IMR-90 (cell line): Measurements from ENCODE around the gene SMIM24. TPM values are rescaled to one million over a fixed set of nuclear protein-coding genes. Genes with fewer than 3 reads are reported as not detected.
A peak's percentile ranks its signal among the peaks of the same experiment; 100 is the strongest.

ENCODE experiments used
- ATAC-seq: fragments of 200-7000 bp; cut with Tn5 transposase; 2 replicates; pipeline ENCODE4 v1.9.1; 2020; ENCODE audit warnings: low read depth, mild to moderate bottlenecking, moderate library complexity
- BruUV-seq: library from RNA; stranded (reverse); fragments of 400-500 nt; replicated peaks from 2 replicates; lab custom pipeline; 2021; lab: Mats Ljungman, UMichigan
- CTCF ChIA-PET: fragments of 300-600 bp; formaldehyde crosslinking; extraction: SDS; loops from one replicate; lab custom pipeline; 2021; ENCODE audit warnings: antibody characterized with exemption; lab: Yijun Ruan, JAX
- POLR2A ChIA-PET: fragments of 300-600 bp; sonication (Branson Sonifier 250); formaldehyde crosslinking; loops from one replicate; lab custom pipeline; 2022; ENCODE audit warnings: antibody characterized with exemption; ENCODE audit not compliant: unreplicated experiment; lab: Charles Lee
- DNase-seq: peaks from one replicate; pipeline ENCODE4 v3.0.0; 2013
- H2AFZ ChIP-seq: replicated peaks from 2 replicates; pipeline ENCODE3; 2013; ENCODE audit warnings: low read length, mild to moderate bottlenecking; ENCODE audit not compliant: poor library complexity
- H2AK5ac ChIP-seq: 2 replicates; pipeline ENCODE4 v1.6.1; 2013; ENCODE audit warnings: low read depth, low read length, inconsistent platforms
- H2AK9ac ChIP-seq: replicated peaks from 2 replicates; pipeline ENCODE3; 2013; ENCODE audit warnings: mild to moderate bottlenecking, low read depth, low read length, moderate library complexity; ENCODE audit not compliant: poor library complexity
- H2BK120ac ChIP-seq: 2 replicates; pipeline ENCODE4 v1.6.1; 2013; ENCODE audit warnings: low read depth, low read length, inconsistent platforms
- H2BK15ac ChIP-seq: 3 replicates; pipeline ENCODE4 v1.6.1; 2013; ENCODE audit warnings: low read depth, low read length, inconsistent platforms
- H2BK20ac ChIP-seq: 2 replicates; pipeline ENCODE4 v1.6.1; 2013; ENCODE audit warnings: low read depth, mild to moderate bottlenecking, inconsistent platforms, low read length, moderate library complexity
- H2BK5ac ChIP-seq: 2 replicates; pipeline ENCODE4 v1.6.1; 2013; ENCODE audit warnings: mild to moderate bottlenecking, low read depth, low read length, inconsistent platforms; ENCODE audit not compliant: poor library complexity, severe bottlenecking
- H3K14ac ChIP-seq: replicated peaks from 2 replicates; pipeline ENCODE4 v1.6.1; 2013; ENCODE audit warnings: low read depth, low read length, inconsistent platforms
- H3K18ac ChIP-seq: 2 replicates; pipeline ENCODE4 v1.6.1; 2013; ENCODE audit warnings: low read depth, low read length, control low read depth
- H3K23ac ChIP-seq: 2 replicates; pipeline ENCODE4 v1.6.1; 2013; ENCODE audit warnings: low read depth, low read length, inconsistent platforms
- H3K27ac ChIP-seq: 2 replicates; pipeline ENCODE4 v1.5.1; 2013; ENCODE audit warnings: mild to moderate bottlenecking, control low read depth, low read length; ENCODE audit not compliant: insufficient read depth
- H3K27me3 ChIP-seq: 2 replicates; pipeline ENCODE4 v1.6.1; 2013; ENCODE audit warnings: low read length; ENCODE audit not compliant: control insufficient read depth, insufficient read depth
- H3K36me3 ChIP-seq: 2 replicates; pipeline ENCODE4 v1.6.1; 2013; ENCODE audit warnings: low read length, mixed read lengths; ENCODE audit not compliant: control insufficient read depth, insufficient read depth
- H3K4ac ChIP-seq: 2 replicates; pipeline ENCODE4 v1.6.1; 2013; ENCODE audit warnings: low read depth, low read length, inconsistent platforms
- H3K4me1 ChIP-seq: 2 replicates; pipeline ENCODE4 v1.6.1; 2013; ENCODE audit warnings: low read length, mixed read lengths; ENCODE audit not compliant: control insufficient read depth, insufficient read depth
- H3K4me2 ChIP-seq: 2 replicates; pipeline ENCODE4 v1.6.1; 2013; ENCODE audit warnings: low read depth, mild to moderate bottlenecking, control low read depth, low read length, moderate library complexity
- H3K4me3 ChIP-seq: 2 replicates; pipeline ENCODE4 v1.5.1; 2013; ENCODE audit warnings: low read depth, mild to moderate bottlenecking, control low read depth, low read length, moderate library complexity; ENCODE audit not compliant: insufficient read depth
- H3K56ac ChIP-seq: 2 replicates; pipeline ENCODE4 v1.6.1; 2013; ENCODE audit warnings: low read length, inconsistent platforms; ENCODE audit not compliant: insufficient read depth; ENCODE audit errors: extremely low read depth
- H3K79me1 ChIP-seq, 2 experiments: 2 replicates each; pipeline ENCODE4 v1.6.1; 2013; ENCODE audit warnings: low read length in 2 of 2, inconsistent platforms in 1 of 2, low read depth in 1 of 2
- H3K9ac ChIP-seq: 2 replicates; pipeline ENCODE4 v1.6.1; 2013; ENCODE audit warnings: low read depth, low read length, control low read depth
- H3K9me1 ChIP-seq: 2 replicates; pipeline ENCODE4 v1.6.1; 2013; ENCODE audit warnings: low read length, inconsistent platforms; ENCODE audit not compliant: insufficient read depth
- H3K9me3 ChIP-seq: 2 replicates; pipeline ENCODE4 v1.6.1; 2013; ENCODE audit warnings: low read length; ENCODE audit not compliant: control insufficient read depth, insufficient read depth
- H4K20me1 ChIP-seq: 2 replicates; pipeline ENCODE4 v1.6.1; 2013; ENCODE audit warnings: low read length, inconsistent platforms; ENCODE audit not compliant: insufficient read depth
- H4K5ac ChIP-seq: 2 replicates; pipeline ENCODE4 v1.6.1; 2013; ENCODE audit warnings: mild to moderate bottlenecking, low read depth, low read length, control low read depth
- H4K8ac ChIP-seq, 2 experiments: 2 replicates each; pipeline ENCODE4 v1.6.1; 2013; ENCODE audit warnings: low read depth in 2 of 2, low read length in 2 of 2, control low read depth in 1 of 2, inconsistent platforms in 1 of 2
- H4K91ac ChIP-seq: 2 replicates; pipeline ENCODE4 v1.6.1; 2013; ENCODE audit warnings: low read depth, low read length, inconsistent platforms; ENCODE audit not compliant: insufficient read depth
- BHLHE40 ChIP-seq: fragments of 150-350 bp; IDR thresholded peaks from 2 replicates; pipeline ENCODE4 v1.6.1; 2016; ENCODE audit warnings: mild to moderate bottlenecking, low read depth, low read length
- CEBPB ChIP-seq: IDR thresholded peaks from 2 replicates; pipeline ENCODE4 v1.6.1; 2012; ENCODE audit warnings: low read depth, low read length, improper control_type of control experiment
- CHD1 ChIP-seq: IDR thresholded peaks from 2 replicates; pipeline ENCODE4 v1.6.1; 2012; ENCODE audit warnings: low read depth, low read length, improper control_type of control experiment
- MAZ ChIP-seq: IDR thresholded peaks from 2 replicates; pipeline ENCODE4 v1.6.1; 2012; ENCODE audit warnings: low read depth, mild to moderate bottlenecking, low read length, improper control_type of control experiment, moderate library complexity, borderline replicate concordance
- MXI1 ChIP-seq: IDR thresholded peaks from 2 replicates; pipeline ENCODE4 v1.6.1; 2012; ENCODE audit warnings: low read depth, mild to moderate bottlenecking, low read length, moderate library complexity, borderline replicate concordance
- NFE2L2 ChIP-seq: fragments of 150-350 bp; IDR thresholded peaks from 2 replicates; pipeline ENCODE4 v1.6.1; 2016; ENCODE audit warnings: low read depth, mild to moderate bottlenecking, low read length
- POLR2A ChIP-seq: IDR thresholded peaks from 2 replicates; pipeline ENCODE4 v1.6.1; 2012; ENCODE audit warnings: mild to moderate bottlenecking, low read depth, low read length
- RAD21 ChIP-seq: IDR thresholded peaks from 2 replicates; pipeline ENCODE4 v1.6.1; 2012; ENCODE audit warnings: low read length, improper control_type of control experiment
- RCOR1 ChIP-seq: IDR thresholded peaks from 2 replicates; pipeline ENCODE4 v1.6.1; 2012; ENCODE audit warnings: mild to moderate bottlenecking, low read length, improper control_type of control experiment; ENCODE audit not compliant: insufficient replicate concordance
- RFX5 ChIP-seq: IDR thresholded peaks from 2 replicates; pipeline ENCODE4 v1.8.0; 2012; ENCODE audit warnings: low read depth, mild to moderate bottlenecking, low read length, moderate library complexity
- SMC3 ChIP-seq: fragments of 150-350 bp; IDR thresholded peaks from 2 replicates; pipeline ENCODE4 v1.6.1; 2016; ENCODE audit warnings: low read depth, mild to moderate bottlenecking, antibody characterized with exemption, low read length, moderate library complexity
- WGBS, 2 experiments: methylation state at CpG; one replicate each; pipeline versions ENCODE4 v1.1.5 to v1.1.7; 2013; ENCODE audit warnings: missing lambda C conversion rate in 2 of 2; ENCODE audit not compliant: insufficient read length in 1 of 2; ENCODE audit errors: extremely low coverage in 2 of 2; 5-methylcytosine and 5-hydroxymethylcytosine counted together
- dilution Hi-C: fragments of 300-500 bp; cut with HindIII; formaldehyde crosslinking; loops from one replicate; pipeline ENCODE4 v1.14.3; 2018; ENCODE audit warnings: low sequenced_read_pairs; ENCODE audit not compliant: unreplicated experiment
- in situ Hi-C: fragments of 300-500 bp; cut with MboI; formaldehyde crosslinking; loops from 3 replicates; pipeline ENCODE4 v1.14.3; 2019; ENCODE audit warnings: low sequenced_read_pairs, inconsistent platforms, mixed read lengths
- intact Hi-C: fragments of 100-400 bp; cut with micrococcal nuclease; formaldehyde crosslinking; loops from 2 replicates; pipeline ENCODE4 v1.10.0; 2022
- polyA plus RNA-seq, 3 experiments: library from polyadenylated mRNA; depleted of rRNA; stranded (reverse); fragments of >200 nt; gene quantifications; 2 replicates each; pipeline ENCODE4 v1.2.3, GENCODE V29; 2012; ENCODE audit warnings: low replicate concordance in 1 of 3
- total RNA-seq: library from RNA; depleted of rRNA; stranded (reverse); fragments of >200 nt; gene quantifications from 2 replicates; pipeline ENCODE4 v1.2.3, GENCODE V29; 2012
- TF ChIP-seq, protein P1 (sequence below): fragments of 150-350 bp; IDR thresholded peaks from 2 replicates; pipeline ENCODE4 v1.6.1; 2016; ENCODE audit warnings: low read depth, mild to moderate bottlenecking, low read length, moderate library complexity, borderline replicate concordance
- TF ChIP-seq, protein P2 (sequence below): fragments of 150-350 bp; IDR thresholded peaks from 2 replicates; pipeline ENCODE4 v1.6.1; 2017; ENCODE audit warnings: mild to moderate bottlenecking, antibody characterized with exemption, low read length, low read depth

The SMIM24 gene
- total and polyA plus RNA-seq, 2 of the 4 experiments (the other 2 are of a cell fraction): not detected

DNA sequence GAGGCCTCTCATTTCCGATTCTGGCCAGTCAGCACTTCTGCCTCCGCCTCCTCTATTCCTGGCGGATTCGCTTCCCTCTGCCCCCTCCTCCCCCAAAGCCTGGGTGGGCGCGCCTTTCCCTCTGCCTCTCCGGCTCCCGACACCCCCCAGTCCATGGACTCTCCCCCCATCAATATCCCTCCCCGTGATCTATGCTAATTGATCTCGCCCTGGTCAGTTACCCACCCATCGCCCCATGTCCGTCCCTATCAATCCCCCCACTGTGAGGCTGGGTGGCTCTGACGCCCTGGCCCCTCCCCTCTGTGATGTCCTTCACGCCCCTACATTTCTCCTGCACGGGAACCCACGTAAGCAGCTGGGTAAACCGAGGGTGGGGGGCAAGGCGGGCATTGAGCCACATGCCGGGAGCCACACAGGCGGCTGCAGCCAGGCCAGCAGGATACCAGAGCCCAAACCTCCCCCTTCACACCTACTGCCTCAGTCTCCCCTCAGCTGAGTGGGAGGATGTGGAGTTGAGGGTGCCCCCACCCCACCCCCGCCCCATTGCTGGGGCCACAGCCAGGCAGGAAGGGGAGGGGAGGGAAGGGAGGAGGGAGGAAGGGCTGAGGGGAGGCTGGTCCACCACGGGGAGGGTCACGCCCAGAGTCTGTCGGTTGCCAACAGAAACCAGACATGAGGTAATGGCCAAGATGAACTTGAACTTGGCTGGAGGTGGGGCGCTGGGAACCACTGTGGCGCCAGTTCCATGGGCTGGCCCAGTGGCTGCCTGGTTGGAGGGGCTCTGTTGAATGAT lies 21.0 kb downstream of the SMIM24 start:
- H3K4ac ChIP-seq: peak overlapping the region; percentile 67
- H3K9me3 ChIP-seq: no peaks in the 10 kb centered on the region
- ATAC-seq (peak; percentile 90), DNase-seq (peak; percentile 94)
- WGBS, 2 experiments: 40% methylated on average over 6 of the region's 26 CpGs; no CpG with 5 or more reads in 1 of the 2 experiments
- no peaks in the 10 kb centered on the region for H3K27me3 ChIP-seq
- BruUV-seq: no TSS peak
- H3K18ac ChIP-seq: no peak overlapping the region
- no peak overlapping the region for H3K4me3 ChIP-seq
- peak overlapping the region; percentile 90 for H2AK9ac ChIP-seq
- no peak overlapping the region; the same call in 1 of the 2 replicates for H4K5ac ChIP-seq
- peak overlapping the region; percentile 70; the same call in 1 of the 2 replicates for H3K14ac ChIP-seq
- in situ Hi-C loops: no loop called here
- peaks cover 49% of the 10 kb centered on the region for H4K20me1 ChIP-seq
- dilution Hi-C loops: no loop called here
- peaks cover 6% of the 10 kb centered on the region; the same call in 1 of the 2 replicates for H3K9me1 ChIP-seq
- H3K4me1 ChIP-seq: peaks cover 29% of the 10 kb centered on the region
- peak overlapping the region; percentile 51 for H3K27ac ChIP-seq
- H2BK15ac ChIP-seq: peak overlapping the region; percentile 90
- 0 out of 2 replicates have a peak overlapping the region, but pooled peaks have one; percentile 17 for H3K4me2 ChIP-seq
- intact Hi-C loops: no loop called here
- ChIA-PET POLR2A (no interaction called here), CTCF (no interaction called here)
- peak overlapping the region; percentile 24; the same call in 1 of the 2 replicates for H3K23ac ChIP-seq
- H4K91ac ChIP-seq: peak overlapping the region; percentile 68
- peak overlapping the region; percentile 68; the same call in 1 of the 2 replicates for H2BK120ac ChIP-seq
- H3K9ac ChIP-seq: peak overlapping the region; percentile 24; the same call in 1 of the 2 replicates
- H3K79me1 ChIP-seq: peaks cover 37 to 71% of the 10 kb centered on the region in 2 experiments
- H4K8ac ChIP-seq: peak overlapping the region; percentile 51 to 74; a peak in 2 of 4 replicates
- peaks cover 43% of the 10 kb centered on the region for H3K36me3 ChIP-seq
- peak overlapping the region; percentile 72 for H2AFZ ChIP-seq
- no peak overlapping the region for H3K56ac ChIP-seq
- H2AK5ac ChIP-seq: peak overlapping the region; percentile 94
- peak overlapping the region; percentile 18; the same call in 1 of the 2 replicates for H2BK20ac ChIP-seq
- H2BK5ac ChIP-seq: peak overlapping the region; percentile 63
- TF ChIP-seq SMC3 (no peak), CEBPB (peak; percentile 11; the same call in 1 of the 2 replicates), RCOR1 (no peak), RAD21 (no peak), MAZ (peak; percentile 95), POLR2A (peak; percentile 34; the same call in 1 of the 2 replicates), NFE2L2 (no peak), BHLHE40 (peak; percentile 55; the same call in 1 of the 2 replicates), CHD1 (no peak), RFX5 (no peak), MXI1 (peak; percentile 72; the same call in 1 of the 2 replicates)
- TF ChIP-seq, protein P1, sequence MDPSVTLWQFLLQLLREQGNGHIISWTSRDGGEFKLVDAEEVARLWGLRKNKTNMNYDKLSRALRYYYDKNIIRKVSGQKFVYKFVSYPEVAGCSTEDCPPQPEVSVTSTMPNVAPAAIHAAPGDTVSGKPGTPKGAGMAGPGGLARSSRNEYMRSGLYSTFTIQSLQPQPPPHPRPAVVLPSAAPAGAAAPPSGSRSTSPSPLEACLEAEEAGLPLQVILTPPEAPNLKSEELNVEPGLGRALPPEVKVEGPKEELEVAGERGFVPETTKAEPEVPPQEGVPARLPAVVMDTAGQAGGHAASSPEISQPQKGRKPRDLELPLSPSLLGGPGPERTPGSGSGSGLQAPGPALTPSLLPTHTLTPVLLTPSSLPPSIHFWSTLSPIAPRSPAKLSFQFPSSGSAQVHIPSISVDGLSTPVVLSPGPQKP: no peak
- TF ChIP-seq, protein P2, sequence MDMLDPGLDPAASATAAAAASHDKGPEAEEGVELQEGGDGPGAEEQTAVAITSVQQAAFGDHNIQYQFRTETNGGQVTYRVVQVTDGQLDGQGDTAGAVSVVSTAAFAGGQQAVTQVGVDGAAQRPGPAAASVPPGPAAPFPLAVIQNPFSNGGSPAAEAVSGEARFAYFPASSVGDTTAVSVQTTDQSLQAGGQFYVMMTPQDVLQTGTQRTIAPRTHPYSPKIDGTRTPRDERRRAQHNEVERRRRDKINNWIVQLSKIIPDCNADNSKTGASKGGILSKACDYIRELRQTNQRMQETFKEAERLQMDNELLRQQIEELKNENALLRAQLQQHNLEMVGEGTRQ: 0 out of 2 replicates have a peak, but pooled peaks have one; percentile 19
